ENCODE measurements around the gene PREPL. TPM values are rescaled to one million over a fixed set of nuclear protein-coding genes. Genes with fewer than 3 reads are reported as not detected.

PREPL gene
- total RNA-seq, 1 donor from 2014 or later: 76.6 TPM

Other genes with a start within 250 kb of the PREPL start
- gene PPM1B, start 192.6 kb downstream of the PREPL start, total RNA-seq: 38.0 and 78.3 TPM in 2 replicates
- 9.0 and 58.3 TPM in 2 replicates for gene SLC3A1, start 86.0 kb downstream of the PREPL start, total RNA-seq
- 5.7 and 10.0 TPM in 2 replicates for gene CAMKMT, start 453 bp upstream of the PREPL start, total RNA-seq

Data from renal cortical epithelial cell (primary cell).